HG03097 (cell line): ENCODE data around the gene SENP1.
"Not testable (repeated sequence)": the region's sequence is repeated elsewhere in the genome, so short reads cannot be mapped to it uniquely, and the experiment has no call there.

Source experiments
- ATAC-seq: cut with Tn5 transposase; IDR thresholded peaks from one replicate; pipeline ENCODE4 v1.9.1; 2021; ENCODE audit not compliant: unreplicated experiment, low FRiP score

SENP1 gene

GRCh38 chr12:48105867-48106680 is at the start of gene SENP1:
Gene SENP1 (minus strand): TSS chr12:48106079. CDS start chr12:48101472, 4,607 bp downstream.
- peak; percentile 54 for ATAC-seq

GRCh38 chr12:48151103-48151771 is 45.4 kb upstream of the SENP1 start:
- no peak for ATAC-seq

- ATAC-seq: no peak
Observed at GRCh38 chr12:48145981-48146380, 40.1 kb upstream of the SENP1 start.

DNA sequence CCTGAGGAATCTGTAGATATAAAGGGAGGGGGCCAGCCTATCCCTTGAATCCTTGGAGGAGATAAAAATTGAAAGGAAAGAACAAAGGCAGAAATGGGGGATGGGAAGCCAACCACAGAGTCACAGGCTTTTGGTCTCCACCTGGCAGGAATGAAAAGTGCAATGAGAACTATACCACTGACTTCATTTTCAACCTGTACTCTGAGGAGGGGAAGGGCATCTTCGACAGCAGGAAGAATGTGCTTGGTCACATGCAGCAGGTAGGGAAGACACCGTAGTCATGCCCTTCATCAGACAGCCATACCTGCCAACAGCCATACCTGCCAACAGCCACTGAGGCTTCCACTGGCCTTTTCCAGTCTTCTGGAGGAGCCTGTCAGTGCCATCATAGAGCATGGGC is 38.0 kb upstream of the SENP1 start:
- no peak for ATAC-seq

DNA sequence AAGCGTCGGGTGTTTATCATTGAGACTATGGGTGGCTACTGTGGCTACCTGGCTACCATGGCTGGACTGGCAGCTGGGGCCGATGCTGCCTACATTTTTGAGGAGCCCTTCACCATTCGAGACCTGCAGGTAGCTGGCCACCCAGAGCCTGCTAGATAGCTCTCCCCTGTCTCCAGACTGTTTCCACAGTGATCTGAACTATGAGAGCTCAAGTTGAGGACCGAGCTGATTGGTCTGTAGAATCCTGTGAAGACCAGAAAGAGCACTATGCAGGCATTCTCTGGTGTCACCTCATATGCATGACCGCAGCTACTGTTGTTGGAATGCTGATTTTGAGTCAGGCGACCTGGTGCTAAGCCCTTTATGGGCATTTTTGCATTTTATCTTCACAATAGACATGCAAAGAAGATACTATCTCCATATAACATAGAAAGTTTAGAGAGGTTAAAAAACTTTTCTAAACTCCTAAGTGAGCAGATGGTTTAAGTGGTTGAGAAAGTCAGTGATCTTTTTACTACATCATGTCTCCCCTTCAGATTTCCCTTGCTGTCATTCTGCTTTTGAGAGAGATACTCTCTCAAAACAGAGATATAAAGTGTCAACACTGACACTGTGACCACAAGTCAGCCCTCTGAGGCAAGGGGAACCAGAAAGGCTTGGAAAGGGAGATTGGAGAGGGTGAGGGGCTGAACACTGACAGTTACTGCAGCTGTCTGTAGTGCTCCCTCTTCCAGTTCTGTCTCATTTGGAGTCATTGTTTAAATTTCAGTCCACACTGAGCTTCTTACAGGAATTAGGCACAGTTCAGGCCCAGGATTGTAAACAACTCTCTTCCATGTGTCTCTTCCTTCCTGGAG is 37.2 kb upstream of the SENP1 start:
- no peak for ATAC-seq

DNA sequence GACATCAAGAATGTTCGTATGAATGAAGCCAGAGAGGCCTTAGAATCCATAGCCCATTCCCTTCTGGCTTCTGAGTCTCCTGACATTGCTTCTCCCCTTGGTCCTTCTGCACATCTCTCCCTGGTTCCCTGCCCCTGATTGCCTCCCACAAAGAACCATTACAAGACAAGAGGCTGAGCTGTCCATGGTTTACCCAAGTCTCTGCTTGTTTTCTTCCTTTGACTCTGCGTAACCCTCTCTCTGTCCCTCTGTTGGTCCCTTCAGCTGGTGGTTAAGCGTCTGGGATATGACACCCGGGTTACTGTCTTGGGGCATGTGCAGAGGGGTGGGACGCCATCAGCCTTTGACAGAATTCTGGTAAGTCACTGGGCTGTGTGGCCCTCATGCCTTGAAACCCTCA is 29.1 kb upstream of the SENP1 start:
- ATAC-seq: no peak

- no peak for ATAC-seq
Observed at GRCh38 chr12:48132826-48133225, 26.9 kb upstream of the SENP1 start.

- ATAC-seq: no peak
Observed at GRCh38 chr12:48131517-48131916, 25.6 kb upstream of the SENP1 start.

- ATAC-seq: no peak
Observed at GRCh38 chr12:48129376-48129775, 23.5 kb upstream of the SENP1 start.

DNA sequence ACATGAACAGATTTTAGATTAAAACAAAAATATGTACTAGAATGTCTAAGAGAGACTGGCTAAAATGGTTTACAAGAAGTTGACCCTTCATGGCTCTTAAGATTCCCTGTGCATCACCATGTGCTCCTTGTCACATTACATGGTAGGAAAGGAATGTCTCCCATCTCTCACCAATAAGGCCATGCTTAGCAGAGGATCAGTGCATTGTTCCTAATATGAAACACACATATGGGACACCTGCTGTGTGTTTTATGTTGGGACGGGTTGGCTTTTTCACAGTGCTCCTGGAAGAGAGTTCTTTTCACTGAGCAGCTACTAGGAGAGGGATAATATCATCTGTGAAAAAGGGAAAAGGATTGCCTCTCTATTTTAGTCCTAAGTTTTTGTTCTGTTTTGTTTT is 22.9 kb upstream of the SENP1 start:
- ATAC-seq: no peak

DNA sequence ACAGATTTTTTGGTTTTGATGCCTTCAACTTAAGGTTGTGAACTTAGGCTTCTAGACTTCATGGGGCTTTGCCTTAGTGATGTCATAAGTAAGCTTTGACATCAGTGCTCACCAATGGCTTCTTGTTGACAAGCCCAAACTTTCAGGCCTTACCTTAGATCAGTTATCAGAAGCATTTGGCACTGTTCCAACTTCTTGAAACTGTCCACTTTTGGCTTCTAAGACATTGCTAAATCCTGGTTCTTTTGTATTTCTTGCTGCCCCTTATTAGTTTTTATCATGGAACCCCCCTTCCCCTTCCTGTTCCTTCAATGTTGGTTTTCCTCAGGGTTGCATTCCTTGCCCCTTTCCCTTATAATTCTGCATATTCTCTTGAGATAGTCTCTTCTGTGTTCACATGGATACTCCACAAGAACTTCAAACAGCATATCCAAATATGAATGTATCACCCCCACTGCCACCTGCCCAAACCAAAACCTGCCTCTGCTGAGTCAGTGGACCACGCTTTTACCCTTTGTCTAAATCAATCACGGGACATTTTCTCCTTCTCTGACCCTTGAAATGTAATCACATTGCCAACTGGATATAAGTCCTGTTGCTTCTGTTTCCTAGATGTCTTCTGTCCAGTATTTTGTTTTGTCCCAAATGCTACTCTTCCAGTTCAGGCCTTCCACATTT is 21.2 kb upstream of the SENP1 start:
- ATAC-seq: no peak

GRCh38 chr12:48125985-48126384 is 20.1 kb upstream of the SENP1 start:
- ATAC-seq: no peak

- not testable (repeated sequence) for ATAC-seq
Observed at GRCh38 chr12:48125542-48125941, 19.7 kb upstream of the SENP1 start.

- no peak for ATAC-seq
Observed at GRCh38 chr12:48123169-48123568, 17.3 kb upstream of the SENP1 start.

GRCh38 chr12:48122065-48122834 is 16.4 kb upstream of the SENP1 start:
- ATAC-seq: no peak

GRCh38 chr12:48121522-48121921 is 15.6 kb upstream of the SENP1 start:
- ATAC-seq: no peak

DNA sequence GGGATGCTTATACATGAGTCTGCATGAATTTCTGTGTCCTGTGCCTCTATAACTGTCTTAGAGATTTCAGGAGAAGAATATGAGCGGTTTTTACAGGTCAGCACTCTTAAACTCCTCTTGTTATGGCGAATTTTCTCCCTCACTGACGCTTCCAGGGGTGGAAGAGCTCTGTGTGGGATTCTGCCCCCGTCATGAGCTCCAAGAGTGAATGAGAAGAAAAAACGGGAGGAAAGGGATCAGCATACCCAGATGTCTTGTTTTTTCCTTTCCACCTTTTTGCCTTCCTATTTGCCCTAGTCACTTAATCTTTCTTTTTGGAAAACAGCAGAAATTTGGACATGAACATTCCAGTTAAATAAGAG is 13.9 kb upstream of the SENP1 start:
- ATAC-seq: no peak

- peak; percentile 99 for ATAC-seq
Observed at GRCh38 chr12:48119078-48119833, 13.4 kb upstream of the SENP1 start, which contains the start of gene PFKM. Gene PFKM (plus strand): TSS chr12:48119364. CDS start chr12:48122775, 3,411 bp downstream.

GRCh38 chr12:48118284-48118871 is 12.5 kb upstream of the SENP1 start:
- no peak for ATAC-seq
